HL-60 (cell line): ENCODE data around the gene UBR4.

ENCODE experiments used
- DNase-seq, 2 experiments: peaks; one replicate each; pipeline ENCODE4 v3.0.0-alpha.2; 2010 to 2020; ENCODE audit warnings: low read depth in 1 of 2, low spot score in 1 of 2
- H3K27ac ChIP-seq: fragments of 250-450 bp; sonication (Bioruptor Pico); replicated peaks from 2 replicates; pipeline ENCODE4 v1.5.1; 2020; ENCODE audit warnings: mild to moderate bottlenecking, moderate library complexity
- H3K27me3 ChIP-seq: fragments of 250-450 bp; sonication (Bioruptor Pico); 2 replicates; pipeline ENCODE4 v1.5.1; 2021; ENCODE audit warnings: mild to moderate bottlenecking, moderate library complexity; ENCODE audit not compliant: insufficient read depth, poor library complexity, severe bottlenecking
- H3K4me3 ChIP-seq: replicated peaks from 2 replicates; pipeline ENCODE4 v1.5.1; 2011; ENCODE audit warnings: mild to moderate bottlenecking, control low read depth, low read length; ENCODE audit not compliant: insufficient read depth
- CTCF ChIP-seq: IDR thresholded peaks from one replicate; pipeline ENCODE4 v1.5.1; 2011; ENCODE audit warnings: low read length, control low read depth, inconsistent platforms; ENCODE audit not compliant: insufficient read depth
- GABPA ChIP-seq: IDR thresholded peaks from 2 replicates; pipeline ENCODE4 v1.6.1; 2012; ENCODE audit warnings: low read depth
- POLR2AphosphoS5 ChIP-seq: IDR thresholded peaks from 2 replicates; pipeline ENCODE4 v1.6.1; 2012; ENCODE audit warnings: low read depth
- REST ChIP-seq: IDR thresholded peaks from 2 replicates; pipeline ENCODE4 v1.6.1; 2012; ENCODE audit warnings: low read depth; ENCODE audit not compliant: insufficient replicate concordance
- SPI1 ChIP-seq: IDR thresholded peaks from 2 replicates; pipeline ENCODE4 v1.6.1; 2012; ENCODE audit warnings: low read depth, mild to moderate bottlenecking, borderline replicate concordance

The UBR4 gene

GRCh38 chr1:19040010-19040680, 169.9 kb downstream of the UBR4 start:
- H3K4me3 ChIP-seq: no peak overlapping the region
- no peak for TF ChIP-seq REST
- TF ChIP-seq SPI1: no peak
- no peak for TF ChIP-seq POLR2AphosphoS5
- no peak for TF ChIP-seq CTCF
- TF ChIP-seq GABPA: no peak
- no peak overlapping the region for H3K27ac ChIP-seq
- peaks cover 1% of the 10 kb centered on the region for H3K27me3 ChIP-seq
- DNase-seq: no peak

GRCh38 chr1:19038732-19039131, 171.3 kb downstream of the UBR4 start:
- Histone ChIP-seq H3K27me3 (no peaks in the 10 kb centered on the region), H3K4me3 (no peak overlapping the region), H3K27ac (no peak overlapping the region)
- DNase-seq: no peak
- TF ChIP-seq POLR2AphosphoS5 (no peak), SPI1 (no peak), GABPA (no peak), REST (no peak), CTCF (no peak)

GRCh38 chr1:19038096-19038495, 172.0 kb downstream of the UBR4 start:
- Histone ChIP-seq H3K27me3 (no peaks in the 10 kb centered on the region), H3K27ac (no peak overlapping the region), H3K4me3 (no peak overlapping the region)
- TF ChIP-seq GABPA (no peak), REST (no peak), CTCF (no peak), POLR2AphosphoS5 (no peak), SPI1 (no peak)
- DNase-seq: no peak
